RWPE1 (cell line): ENCODE data around the gene RAPGEF5.

ENCODE experiments used
- CTCF ChIA-PET: fragments of 350-600 bp; sonication (Branson Sonifier 250); formaldehyde crosslinking; extraction: SDS; loops from one replicate; lab custom pipeline; 2021; lab: Yijun Ruan, JAX
- POLR2A ChIA-PET: fragments of 400-600 bp; formaldehyde crosslinking; extraction: SDS; loops from one replicate; lab custom pipeline; 2020; ENCODE audit warnings: antibody characterized with exemption; ENCODE audit not compliant: low non-redundant PET; lab: Yijun Ruan, JAX
- DNase-seq: peaks from one replicate; pipeline ENCODE4 v3.0.0; 2012; ENCODE audit warnings: low spot score
- H3K27ac ChIP-seq: fragments of 450-650 bp; 2 replicates; pipeline ENCODE4 v1.5.1; 2017
- TF ChIP-seq, protein P1 (sequence below): fragments of 450-650 bp; conservative IDR thresholded peaks from 2 replicates; pipeline ENCODE4 v1.5.1; 2017; ENCODE audit warnings: low read depth, mild to moderate bottlenecking

RAPGEF5 gene

DNA sequence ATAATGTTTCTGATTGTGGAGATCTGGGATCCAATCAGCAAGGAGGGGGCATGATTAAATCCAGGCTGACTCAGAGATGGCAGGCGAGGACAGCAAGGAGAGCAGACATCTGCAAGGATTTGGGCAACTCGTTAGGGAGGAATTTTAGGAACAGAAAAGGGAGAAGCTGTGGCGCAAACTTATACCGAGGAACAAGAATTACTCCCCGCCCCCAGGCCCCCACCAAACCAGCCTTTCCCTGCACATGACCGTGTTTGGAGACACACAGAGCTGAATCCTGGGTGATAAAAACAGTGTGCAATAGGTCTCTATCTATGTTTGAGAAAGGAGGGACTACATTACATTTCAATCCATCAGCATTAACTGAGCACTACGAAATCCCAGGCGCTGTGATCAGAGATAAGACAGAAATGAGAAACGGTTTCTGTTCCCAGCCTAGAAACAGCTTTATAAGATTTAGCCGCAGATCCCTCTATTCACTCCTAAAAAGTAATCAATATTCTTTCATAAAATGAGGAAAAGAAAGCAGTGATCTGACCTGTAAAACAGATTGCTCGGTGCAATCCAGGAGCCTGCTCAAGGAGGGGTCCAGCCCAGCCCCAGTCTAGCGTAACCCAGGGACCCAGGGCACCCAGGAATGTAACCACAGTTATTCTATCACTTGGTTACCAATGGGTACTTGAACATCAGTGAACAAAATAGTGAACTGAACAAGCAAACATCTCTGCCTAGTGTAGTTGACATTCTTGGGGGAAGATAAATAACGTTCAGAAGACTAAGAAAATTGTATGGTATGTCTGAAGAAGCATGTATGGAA, 37.2 kb upstream of the RAPGEF5 start:
- POLR2A ChIA-PET: no interaction called here
- H3K27ac ChIP-seq: no peak overlapping the region
- CTCF ChIA-PET: no interaction called here

DNA sequence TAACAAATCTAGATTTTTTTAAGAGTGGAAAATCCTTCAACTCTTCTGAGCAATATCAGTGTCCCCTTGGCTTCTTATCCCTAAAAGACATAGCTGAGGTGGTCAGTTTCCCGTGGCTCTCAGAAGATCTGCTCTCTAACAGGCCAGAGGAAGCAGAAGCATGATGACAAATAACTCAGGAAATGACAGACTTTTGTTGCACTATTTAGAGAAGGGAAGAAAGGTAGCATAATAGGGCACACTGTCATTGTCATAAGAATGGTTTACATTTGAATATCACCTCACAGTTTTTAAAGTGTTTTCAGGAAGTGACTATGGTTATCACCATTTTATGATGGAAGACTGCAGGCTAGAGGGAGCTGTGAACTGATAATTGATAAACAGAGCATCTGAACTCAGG, 33.6 kb upstream of the RAPGEF5 start:
- no peak overlapping the region for H3K27ac ChIP-seq
- CTCF ChIA-PET: no interaction called here
- no peak for DNase-seq
- TF ChIP-seq, protein P1, sequence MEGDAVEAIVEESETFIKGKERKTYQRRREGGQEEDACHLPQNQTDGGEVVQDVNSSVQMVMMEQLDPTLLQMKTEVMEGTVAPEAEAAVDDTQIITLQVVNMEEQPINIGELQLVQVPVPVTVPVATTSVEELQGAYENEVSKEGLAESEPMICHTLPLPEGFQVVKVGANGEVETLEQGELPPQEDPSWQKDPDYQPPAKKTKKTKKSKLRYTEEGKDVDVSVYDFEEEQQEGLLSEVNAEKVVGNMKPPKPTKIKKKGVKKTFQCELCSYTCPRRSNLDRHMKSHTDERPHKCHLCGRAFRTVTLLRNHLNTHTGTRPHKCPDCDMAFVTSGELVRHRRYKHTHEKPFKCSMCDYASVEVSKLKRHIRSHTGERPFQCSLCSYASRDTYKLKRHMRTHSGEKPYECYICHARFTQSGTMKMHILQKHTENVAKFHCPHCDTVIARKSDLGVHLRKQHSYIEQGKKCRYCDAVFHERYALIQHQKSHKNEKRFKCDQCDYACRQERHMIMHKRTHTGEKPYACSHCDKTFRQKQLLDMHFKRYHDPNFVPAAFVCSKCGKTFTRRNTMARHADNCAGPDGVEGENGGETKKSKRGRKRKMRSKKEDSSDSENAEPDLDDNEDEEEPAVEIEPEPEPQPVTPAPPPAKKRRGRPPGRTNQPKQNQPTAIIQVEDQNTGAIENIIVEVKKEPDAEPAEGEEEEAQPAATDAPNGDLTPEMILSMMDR: no peak
- POLR2A ChIA-PET: no interaction called here

More for the DNA sequence above, 37.2 kb upstream of the RAPGEF5 start:
- TF ChIP-seq, protein P1: no peak
- DNase-seq: no peak

DNA sequence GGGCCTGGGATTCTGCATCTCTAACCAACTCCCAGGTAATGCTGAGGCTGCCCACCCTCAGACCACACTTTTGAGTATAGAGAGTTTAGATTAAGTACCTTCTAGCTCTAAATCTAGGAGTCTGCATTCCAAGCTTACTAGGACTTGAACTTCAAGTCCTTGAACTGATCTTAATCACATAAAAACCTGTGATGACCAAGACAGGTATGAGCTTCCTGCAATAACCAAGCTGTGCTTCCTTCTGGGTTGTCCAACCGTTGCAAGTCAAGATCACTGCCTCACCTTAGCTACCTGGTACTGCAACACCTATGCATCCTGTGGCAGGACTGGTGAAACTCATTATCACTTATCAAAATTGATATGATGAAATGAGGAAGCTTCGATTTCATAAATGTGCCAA, 32.9 kb upstream of the RAPGEF5 start:
- no peak for DNase-seq
- TF ChIP-seq, protein P1: no peak
- CTCF ChIA-PET: interaction anchor here (0.7 kb wide), 1 partner anchor 70 kb away, joined by 3 read pairs; no protein-coding TSS in a partner anchor
- H3K27ac ChIP-seq: no peak overlapping the region
- POLR2A ChIA-PET: no interaction called here

DNA sequence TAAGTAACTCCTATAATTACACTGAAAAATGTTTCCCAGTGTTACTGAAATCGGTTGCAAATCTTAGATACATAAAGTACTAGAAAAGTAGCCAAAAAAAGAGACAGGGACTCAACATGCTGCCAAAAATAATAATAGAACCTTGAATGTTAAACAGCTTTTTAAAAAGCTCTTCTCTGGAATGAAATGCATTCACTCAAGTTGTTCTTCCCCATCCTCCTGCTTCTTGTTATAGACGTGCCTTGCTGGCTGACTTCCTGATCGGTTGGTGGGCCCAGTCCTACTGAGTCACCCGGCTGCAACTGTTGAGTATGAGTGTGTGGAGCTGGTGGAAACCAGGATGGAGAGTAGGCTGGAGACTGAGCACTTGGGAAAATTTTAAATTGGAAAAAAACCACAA, 30.6 kb upstream of the RAPGEF5 start:
- H3K27ac ChIP-seq: no peak overlapping the region
- DNase-seq: no peak
- CTCF ChIA-PET: no interaction called here
- TF ChIP-seq, protein P1: no peak
- POLR2A ChIA-PET: no interaction called here

DNA sequence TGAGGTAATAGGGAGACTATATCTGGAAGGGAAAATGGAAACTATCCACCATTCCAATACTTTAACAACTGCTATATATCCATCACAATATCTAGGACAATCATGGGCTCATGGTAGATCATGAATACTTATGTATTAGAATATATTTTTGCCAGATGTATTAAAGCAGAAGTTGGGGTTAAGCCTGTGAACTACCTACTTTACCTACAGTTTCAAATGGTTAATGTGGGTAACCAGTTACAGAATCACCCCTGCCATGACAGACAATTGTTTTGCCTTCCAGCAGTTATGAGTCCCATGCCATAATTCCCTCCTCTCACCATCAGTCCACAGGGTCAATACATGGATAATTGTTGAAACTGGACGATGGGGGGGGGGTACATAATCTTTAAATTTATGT, 29.9 kb upstream of the RAPGEF5 start:
- POLR2A ChIA-PET: no interaction called here
- DNase-seq: no peak

DNA sequence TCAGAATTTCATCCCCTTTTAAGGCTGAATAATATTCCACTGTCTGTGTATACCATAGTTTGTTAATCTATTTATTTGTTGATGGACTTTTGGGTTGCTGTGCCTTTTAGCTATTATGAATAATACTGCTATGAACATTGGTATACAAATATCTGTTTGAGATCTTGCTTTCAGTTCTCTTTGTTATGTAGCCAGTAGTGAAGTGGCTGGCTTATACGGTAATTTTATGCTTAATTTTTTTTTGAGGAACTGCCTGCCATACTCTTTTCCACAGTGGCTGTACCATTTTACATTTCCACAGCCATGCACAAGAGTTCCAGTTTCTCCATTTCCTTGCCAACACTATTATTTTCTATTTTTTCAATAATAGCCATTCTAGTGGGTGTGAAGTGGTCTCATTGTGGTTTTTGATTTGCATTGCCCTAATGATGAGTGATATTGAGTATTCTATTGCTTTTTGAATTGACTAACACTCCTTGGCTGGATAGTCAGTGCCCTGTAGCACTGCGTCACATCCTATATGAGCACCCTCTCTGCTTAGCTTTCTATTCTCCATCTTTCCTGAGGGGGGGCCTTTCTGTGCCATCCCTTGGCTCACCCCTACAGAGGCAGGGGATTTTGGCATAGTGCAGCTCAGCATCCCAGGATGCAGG, 29.4 kb upstream of the RAPGEF5 start:
- CTCF ChIA-PET: no interaction called here
- no peak for DNase-seq
- TF ChIP-seq, protein P1: no peak
- H3K27ac ChIP-seq: no peak overlapping the region
- POLR2A ChIA-PET: no interaction called here

More for the DNA sequence above, 29.9 kb upstream of the RAPGEF5 start:
- no peak overlapping the region for H3K27ac ChIP-seq
- TF ChIP-seq, protein P1: no peak
- CTCF ChIA-PET: no interaction called here
